Measurements from ENCODE around the gene TCF12. TPM values are rescaled to one million over a fixed set of nuclear protein-coding genes. Genes with fewer than 3 reads are reported as not detected.

TCF12 gene
- 67.8 and 88.6 TPM in 2 replicates for total RNA-seq

DNA sequence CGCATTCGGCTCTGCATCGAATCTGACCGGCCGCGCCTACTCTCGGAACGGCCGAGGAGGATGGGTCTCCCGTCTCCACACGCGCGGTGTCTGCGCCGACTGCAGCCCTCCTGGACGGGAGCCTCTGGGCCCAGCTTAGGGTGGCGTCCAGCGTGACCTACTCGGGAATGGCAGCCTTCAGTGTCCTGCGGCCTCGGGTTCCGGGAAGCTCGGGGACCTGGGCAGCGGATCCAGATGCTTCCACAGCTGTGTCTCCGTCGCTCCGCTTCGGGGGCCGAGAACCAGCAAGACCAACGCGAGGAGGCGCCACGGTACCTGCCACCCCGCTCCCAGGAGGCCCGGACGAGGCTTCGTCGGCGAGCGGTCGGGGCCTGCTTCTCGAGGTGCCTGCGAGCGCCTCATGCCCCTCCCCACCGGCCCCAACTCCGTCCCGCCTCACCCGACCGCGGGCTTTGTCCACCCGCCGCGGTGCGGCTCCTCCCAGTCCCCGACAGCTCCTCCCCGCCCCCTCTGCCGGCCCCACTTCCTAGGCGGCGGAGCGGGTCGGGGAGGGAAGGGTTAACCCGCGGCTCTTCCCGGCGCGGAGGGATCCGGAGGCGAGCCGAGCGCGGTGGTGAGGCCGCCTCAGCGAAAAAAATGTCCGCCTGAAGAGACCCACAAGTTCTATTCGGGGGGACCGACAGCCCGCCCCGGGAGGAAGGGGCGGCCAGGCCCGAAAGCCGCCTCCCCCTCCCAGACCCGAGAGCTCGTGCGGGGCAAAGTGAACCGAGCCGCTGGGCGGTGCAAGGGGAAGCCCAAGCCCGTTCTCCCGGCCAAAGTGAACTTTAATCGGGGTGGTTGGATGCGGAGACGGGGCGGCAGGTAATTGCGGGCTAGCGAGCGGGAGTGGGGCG lies at the start of gene TCF12:
Gene TCF12, plus strand, starts transcription at position 599 of the 893 bp plus-strand sequence. CDS start 1,270 bp downstream, outside the sequence.
- DNase-seq (ENCODE audit: extremely low read depth, low read depth, low spot score), result no peak

DNA sequence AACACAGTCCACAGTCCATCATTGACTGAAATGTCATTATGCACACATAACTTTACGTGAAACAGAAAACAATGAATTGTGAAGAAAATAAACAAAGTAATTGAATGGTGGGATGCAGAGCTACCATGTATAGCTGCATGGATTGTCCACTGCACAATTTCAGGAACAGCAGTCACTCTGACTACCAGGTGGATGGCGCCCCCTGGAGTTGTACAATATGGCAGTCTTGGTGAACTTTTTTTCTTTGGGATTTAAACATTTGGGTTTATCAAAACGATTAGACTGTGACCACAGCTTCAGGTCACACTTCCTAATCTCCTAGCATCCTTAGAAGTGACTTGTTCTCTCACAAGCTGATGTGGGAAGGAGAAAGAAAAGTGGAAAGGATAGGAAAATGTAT lies 48.9 kb upstream of the TCF12 start:
- DNase-seq (ENCODE audit: extremely low read depth, low read depth, low spot score), result no peak

DNA sequence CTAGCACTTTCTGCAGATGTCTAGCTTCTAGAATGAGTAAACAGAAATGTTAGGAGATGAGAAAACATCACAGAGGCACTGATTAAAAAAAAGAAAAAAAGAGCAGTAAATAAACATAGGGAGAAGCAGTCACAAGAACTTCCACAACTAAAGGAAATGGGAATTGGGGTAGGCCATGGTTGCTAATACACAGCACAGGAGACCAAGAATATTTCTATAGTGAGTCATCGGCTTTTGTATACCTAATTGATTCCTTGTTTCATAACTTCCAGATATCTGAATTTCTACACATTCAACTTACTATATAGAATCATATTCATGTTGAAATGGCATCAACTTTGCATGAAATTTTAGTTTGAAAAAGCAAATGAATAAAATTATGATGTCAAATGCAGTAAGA lies 47.3 kb upstream of the TCF12 start:
- peak; percentile 84 for DNase-seq (ENCODE audit: extremely low read depth, low read depth, low spot score)

DNA sequence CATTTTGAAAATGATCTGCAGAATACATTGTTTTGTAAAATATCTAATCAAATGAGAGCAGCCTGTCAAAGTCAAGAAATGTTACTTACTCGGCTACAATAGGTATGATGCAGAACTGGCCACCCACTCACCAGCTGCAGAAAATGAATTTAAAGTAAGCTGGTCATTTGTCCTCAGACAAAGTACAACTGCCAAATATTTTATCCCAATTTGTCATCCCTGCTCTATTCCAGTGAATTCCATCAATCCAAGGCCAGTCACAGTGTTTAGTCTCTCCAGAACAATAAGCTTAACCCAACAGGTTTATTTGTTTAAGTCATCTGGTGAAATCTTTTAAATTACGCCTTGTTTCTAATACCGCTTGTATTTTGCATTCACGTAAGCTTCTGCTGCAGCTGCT lies 46.6 kb upstream of the TCF12 start:
- no peak for DNase-seq (ENCODE audit: extremely low read depth, low read depth, low spot score)

DNA sequence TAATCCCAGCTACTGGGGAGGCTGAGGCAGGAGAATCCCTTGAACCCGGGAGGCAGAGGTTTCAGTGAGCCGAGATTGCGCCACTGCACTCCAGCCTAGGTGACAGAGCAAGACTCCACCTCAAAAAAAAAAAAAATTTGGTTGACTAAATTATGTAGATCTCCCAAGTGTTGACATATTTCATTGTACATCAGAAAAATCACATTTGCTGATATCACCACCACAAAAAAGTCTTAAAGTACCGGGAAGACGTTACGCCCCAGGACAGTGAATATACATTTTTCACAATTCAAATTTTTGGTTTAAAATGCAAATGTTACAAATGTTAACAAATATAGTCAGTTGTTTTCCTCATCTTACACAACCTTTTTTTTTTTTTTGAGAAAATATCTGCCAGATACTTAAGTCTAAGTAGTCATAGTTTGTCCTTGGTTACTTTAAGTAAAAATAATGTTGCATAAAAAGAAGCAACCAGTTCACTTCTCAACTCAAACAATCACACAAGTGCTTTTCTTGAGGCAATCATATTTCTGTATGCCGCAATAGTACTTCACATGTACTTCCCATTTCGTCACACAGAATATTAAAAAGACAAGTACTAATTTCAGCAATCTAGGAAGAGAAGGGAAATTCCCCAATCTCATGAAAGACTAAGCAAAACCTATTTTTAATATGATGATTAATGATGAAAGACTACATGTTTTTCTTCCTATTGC lies 41.0 kb upstream of the TCF12 start:
- no peak for DNase-seq (ENCODE audit: extremely low read depth, low read depth, low spot score)

DNA sequence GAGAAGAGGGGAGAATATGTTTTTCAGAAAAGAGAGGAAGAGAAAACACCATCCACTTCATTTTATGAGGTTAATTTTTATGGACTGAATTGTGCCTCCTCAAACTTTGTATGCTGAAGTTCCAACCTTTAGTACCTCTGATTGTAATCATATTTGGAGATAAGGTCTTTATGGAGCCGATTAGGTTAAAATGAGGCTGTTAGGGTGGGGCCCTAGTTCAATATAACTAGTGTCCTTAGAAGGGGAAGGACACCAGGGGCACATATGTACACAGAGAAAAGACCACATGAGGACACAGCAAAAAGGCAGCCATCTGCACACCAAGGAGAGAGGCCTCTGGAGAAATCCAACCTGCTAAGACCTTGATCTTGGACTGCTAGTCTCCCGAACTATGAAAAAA lies 38.9 kb upstream of the TCF12 start:
- no peak for DNase-seq (ENCODE audit: extremely low read depth, low read depth, low spot score)

DNA sequence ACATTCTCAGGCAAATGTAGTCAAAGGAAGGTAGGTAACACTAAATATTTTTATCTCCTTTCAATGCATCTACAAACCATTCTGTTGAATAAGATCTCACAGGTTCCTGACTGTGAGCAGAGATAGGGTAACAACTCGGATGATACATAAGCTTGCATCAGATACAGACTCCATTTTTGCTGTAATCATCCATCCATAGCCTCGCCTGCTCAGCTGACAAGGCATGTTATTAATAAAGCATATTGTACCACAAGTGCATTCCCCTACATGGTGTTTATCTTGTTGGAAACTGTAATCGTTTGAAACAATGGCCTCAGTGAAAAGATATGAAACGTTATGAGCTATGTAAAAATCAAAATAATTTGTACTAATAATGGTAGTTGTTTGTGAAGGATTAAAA lies 35.4 kb upstream of the TCF12 start:
- no peak for DNase-seq (ENCODE audit: extremely low read depth, low read depth, low spot score)

DNA sequence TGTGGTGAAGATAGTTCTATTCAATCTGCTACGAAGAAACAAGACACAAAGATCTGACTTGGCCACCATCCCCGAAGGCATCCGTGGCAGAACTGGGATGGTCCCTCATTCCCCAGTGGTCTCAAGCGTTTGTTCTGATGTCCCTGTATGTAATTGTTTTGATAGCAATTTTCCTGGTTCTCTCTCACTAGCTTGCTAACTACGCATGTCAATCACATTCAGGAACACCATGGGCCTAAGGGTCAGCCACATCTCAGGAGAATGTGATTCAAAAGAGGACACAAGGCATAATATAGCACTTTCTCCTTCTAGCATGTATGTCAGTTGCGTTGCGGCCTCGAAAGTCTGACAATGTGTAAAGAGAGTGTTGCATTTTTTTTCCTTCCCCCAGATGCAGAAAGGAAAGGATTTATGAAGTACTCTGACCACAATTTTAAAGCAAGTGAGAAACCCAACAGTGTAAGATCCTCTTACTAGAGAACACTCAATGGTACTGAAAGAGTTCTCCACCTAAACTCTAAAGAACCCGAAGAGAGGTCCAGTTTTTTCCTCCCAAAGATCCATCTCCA lies 32.0 kb upstream of the TCF12 start:
- DNase-seq (ENCODE audit: extremely low read depth, low read depth, low spot score), result no peak

DNA sequence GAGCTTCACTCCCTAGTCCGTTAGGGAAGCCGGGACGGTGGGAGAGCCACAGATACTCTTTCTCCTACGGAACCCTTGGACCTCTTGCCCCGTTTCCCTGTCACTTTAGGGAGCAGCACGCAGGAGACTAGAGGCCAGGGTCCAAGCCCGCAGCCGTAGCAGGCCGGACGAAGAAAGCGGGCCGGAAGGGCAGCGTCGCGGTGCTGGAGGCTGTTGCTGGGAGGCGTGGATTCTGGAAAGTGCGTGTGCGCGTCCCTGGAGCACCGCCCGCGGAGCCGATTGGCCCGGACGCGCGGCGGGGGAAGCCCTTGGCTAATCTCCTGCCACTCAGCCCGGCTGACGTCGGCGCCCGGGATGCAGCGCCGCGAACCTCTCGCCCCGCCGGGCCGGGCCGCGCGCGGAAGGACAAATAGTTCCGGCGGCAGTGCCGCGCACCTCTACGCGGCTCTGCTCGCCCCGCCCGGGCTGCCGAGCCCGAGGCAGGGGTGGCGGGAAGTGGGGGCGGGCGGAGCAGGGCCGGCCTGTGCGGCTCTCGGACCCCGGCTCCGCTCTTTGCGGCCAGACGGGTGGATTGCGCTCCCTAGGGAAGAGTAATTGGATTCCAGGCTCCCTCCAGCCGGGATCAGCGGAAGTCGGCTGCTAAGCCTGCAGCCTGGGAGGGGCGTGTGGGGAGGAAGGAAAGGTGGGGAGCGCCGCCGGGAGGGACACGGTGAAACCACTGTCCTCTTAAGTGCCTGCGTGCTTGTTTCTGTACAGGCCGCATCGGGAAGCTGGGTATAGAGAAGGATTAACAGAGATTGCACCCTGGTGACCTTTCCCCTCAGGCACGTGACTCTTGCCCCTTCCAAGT lies 31.3 kb upstream of the TCF12 start:
- DNase-seq (ENCODE audit: extremely low read depth, low read depth, low spot score), result no peak

DNA sequence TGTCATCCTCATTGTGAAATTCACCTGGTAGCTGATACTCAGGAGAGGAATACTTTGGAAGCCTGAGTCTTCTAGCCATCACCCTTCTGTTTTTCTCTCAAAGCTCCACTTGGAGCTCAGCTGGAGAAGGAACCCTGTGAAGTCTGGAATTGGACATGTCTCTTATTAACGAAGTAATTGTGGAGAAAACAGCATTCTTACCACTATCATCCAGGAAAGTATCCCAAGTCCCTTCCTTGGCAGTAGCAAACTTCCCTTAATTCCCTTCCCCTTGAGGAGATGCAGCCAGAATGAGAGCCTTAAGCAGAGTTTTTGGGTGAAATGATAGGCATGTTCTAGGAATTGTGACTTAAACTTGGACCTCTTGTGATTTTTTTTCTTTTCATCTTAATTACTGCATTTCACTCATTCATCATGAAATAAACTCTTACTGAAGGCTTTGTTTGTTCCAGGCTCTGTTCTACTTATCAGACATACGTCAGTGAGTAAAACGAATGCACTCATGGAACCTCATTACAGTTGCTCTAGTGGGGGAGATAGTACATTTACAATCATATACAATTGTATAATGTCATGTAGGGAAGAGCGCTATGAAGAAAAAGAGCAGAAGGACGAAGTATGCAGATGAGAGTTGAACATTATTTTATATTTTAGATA lies 30.5 kb upstream of the TCF12 start:
- no peak for DNase-seq (ENCODE audit: extremely low read depth, low read depth, low spot score)

DNA sequence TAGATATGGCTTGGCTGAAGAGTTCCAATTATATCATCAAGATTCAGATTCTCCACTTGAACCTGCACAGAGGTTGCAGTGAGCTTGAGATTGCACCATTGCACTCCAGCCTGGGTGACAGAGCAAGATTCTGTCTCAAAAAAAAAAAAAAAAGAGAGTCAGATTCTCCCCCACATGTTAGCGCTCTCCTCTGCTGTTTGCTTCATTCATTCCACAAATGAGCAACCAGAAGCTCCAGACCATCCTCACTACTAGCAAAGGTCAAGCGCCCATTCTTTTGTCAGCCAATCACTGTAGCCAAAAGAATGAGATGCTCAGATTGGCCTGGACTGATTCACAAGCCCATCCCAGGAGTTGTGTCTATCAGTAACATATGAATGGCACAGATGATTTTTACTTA lies 28.4 kb upstream of the TCF12 start:
- DNase-seq (ENCODE audit: extremely low read depth, low read depth, low spot score), result no peak

DNA sequence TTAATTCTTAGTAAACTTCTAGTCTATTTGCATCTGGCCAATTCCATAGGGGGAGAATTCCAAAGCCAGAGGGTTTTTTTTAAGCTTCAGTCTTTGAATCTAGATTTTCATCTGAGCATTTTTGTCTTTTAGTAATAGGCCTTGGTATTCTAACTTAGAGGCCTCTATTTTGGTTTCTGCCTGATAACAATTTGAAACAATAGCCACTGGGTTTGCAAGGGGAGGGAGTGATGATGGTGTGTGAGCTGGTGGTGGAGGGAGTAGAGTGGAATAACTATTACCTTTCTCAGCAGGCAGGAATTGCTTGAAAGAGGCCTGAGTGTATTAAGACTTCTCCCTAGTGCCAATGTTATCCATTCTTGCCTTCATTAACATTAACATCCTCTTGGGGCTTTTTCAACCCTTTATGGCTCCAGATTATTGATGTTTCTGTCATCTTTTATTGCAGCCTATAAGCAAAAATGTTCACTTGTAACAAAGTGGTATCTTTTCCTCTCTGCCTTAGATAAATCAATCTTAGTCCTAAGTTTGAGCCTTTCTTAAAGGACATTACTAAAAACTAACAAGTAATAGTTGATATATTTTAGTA lies 26.5 kb upstream of the TCF12 start:
- no peak for DNase-seq (ENCODE audit: extremely low read depth, low read depth, low spot score)

DNA sequence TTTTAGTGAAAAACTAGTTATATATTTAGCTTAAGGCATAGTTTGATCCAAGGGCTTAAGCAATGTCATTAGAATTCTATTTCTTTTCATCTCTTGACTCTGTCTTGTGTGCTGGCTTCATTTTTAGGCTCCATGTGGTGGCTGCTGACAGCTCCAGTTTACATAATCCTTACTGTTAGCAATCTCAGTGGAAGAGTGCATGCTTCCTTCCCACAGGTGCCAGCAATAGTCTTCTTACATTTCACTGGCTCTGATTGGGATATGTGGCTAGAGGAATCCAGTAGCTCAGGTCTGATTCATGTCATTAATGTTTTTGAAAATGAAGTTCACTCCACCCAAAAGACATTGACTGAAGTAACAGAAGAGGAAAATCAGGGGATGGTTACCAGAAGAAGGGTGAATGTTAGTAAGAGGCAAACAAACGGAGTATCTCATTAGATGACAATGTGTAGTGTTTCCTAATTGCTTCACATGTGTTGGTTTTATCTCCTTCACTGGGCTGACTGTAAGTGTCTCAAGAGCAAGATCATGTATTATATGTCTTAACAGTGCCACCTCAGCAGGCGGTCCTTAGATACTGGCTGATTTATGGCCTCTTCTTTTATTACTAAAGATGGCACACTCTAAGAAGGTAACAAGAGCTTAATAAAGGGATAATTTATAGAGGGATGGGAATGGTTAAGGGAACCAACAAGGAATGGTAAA lies 25.6 kb upstream of the TCF12 start:
- DNase-seq (ENCODE audit: extremely low read depth, low read depth, low spot score), result no peak

DNA sequence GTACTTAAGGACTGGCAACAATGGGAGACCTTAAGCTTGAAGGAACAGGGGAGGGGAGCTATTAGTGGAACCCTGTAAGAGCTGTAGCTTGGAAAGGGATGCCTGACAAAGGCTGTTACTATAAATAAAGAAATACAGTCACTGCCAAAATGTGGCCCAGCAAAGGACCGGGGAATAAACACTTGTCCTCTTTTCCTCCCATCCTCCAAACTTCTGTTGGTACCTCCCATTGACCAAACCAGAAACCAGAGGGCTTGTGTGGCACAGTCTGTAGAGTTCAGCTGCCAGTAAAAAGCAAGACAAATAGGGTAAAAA lies 25.1 kb upstream of the TCF12 start:
- no peak for DNase-seq (ENCODE audit: extremely low read depth, low read depth, low spot score)

DNA sequence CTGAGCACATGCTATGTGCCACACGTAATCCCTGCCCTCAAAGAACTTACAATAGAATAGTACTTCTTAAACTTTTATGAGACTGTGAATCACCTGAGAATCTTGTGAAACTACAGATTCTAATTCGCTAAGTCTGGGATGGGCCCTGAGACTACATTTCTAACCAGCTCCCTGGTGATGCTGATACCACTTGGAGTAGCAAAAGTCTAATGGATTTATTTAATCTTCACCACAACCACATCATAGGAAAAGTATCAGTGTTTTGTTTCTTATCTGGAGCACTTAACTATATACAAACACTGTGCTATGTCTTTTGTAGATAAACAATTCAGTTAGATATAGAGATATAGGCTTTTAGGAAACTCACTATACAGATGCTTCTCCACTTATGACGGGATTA lies 23.8 kb upstream of the TCF12 start:
- DNase-seq (ENCODE audit: extremely low read depth, low read depth, low spot score), result no peak

DNA sequence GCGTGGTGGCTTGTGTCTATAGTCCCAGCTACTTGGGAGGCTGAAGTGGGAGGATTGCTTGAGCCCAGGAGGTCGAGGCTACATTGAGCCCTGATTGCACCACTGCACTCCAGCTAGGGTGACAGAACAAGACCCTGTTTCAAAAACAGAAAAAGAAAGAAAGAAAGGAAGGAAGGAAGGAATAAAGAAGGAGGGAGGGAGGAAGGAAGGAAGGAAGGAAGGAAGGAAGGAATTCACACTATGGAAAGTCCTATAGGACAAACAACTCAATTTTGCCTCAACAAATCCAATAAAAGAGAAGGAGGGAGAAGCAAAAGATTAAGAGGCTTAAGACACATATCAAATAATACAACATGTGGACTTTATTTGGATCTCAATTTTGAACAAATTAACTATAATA lies 16.5 kb upstream of the TCF12 start:
- no peak for DNase-seq (ENCODE audit: extremely low read depth, low read depth, low spot score)

DNA sequence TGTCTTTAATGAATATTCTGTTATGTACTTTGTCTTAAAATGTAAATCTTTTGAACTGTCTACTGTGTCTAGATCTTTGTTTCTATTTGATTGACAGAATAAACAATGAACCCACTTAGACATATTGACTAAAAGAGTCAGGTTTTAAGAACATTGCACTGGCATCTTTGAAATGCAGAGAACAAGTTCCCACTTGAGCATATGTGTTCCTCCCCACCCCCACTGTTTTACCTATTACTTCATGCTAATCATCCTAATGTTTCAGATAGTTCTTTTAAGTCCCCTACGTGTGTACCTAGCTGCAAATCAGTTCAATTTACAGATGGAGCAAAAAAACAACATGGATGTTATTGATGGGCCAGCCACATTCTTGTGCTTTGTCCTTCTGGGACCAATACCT lies 11.7 kb upstream of the TCF12 start:
- DNase-seq (ENCODE audit: extremely low read depth, low read depth, low spot score), result no peak

DNA sequence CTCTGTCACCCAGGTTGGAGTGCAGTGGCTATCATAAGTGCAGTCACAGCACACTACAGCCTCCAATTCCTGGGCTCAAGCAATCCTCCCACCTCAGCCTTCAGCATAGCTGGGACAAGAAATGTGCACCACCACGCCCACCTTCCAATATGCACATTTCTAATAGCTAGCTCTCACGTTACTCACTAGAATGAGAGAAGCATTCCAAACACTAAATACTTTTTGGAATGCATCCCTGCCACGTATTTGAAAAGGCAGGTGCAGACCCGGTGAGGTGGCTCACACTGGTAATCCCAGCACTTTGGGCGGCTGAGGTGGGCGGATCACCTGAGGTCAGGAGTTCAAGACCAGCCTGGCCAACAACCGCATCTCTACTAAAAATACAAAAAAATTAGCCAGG lies 7.6 kb upstream of the TCF12 start:
- DNase-seq (ENCODE audit: extremely low read depth, low read depth, low spot score), result no peak

DNA sequence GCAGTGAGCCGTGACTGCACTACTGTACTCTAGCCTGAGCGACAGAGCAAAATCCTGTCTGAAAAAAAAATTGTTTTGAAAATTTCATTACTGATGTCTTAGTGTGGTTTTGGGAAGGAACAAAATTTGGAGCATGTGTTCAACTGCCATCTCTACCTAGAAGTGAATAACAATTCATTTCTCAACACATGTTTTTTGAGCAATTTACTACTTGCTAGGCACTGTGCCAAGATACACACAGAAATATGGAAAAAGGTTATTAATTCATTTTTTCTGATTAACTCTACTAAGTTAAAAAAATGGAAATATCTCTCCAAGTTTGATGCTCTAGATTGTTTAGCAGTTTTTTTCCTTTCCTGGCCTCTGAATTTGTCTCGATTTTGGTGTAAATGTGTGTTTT lies 5.2 kb upstream of the TCF12 start:
- DNase-seq (ENCODE audit: extremely low read depth, low read depth, low spot score), result no peak

DNA sequence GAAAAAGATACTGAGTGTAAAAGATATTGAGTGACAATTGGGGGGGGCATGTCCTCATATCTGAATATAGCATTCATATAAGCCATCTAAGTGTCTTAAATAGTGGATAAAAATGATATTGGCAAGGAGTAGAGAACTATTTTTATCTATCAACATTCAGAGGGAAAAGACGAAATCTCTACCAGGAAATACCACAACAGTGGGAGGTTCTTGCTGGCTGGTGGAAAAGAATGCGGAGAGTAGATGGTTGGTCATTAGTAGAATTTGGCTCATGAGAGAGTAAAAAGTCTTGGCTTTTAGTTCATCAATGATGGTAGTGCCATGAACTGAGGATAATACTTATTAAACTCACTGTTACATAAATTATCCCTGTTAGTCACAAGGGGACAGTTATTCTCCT lies 4.8 kb upstream of the TCF12 start:
- DNase-seq (ENCODE audit: extremely low read depth, low read depth, low spot score), result no peak

All from glomerular endothelial cell (primary cell).